GM19193 (cell line): ENCODE measurements around the gene BPGM.

Experiments
- POLR2A ChIP-seq: IDR thresholded peaks from 4 replicates; pipeline ENCODE4 v1.6.1; 2011; ENCODE audit not compliant: insufficient read depth, insufficient read length; ENCODE audit errors: extremely low read depth

Gene BPGM

GRCh38 chr7:134646425-134647305, at the start of gene BPGM:
BPGM (plus strand) TSS chr7:134646853; CDS start chr7:134661508, 14,655 bp downstream.
- peak; percentile 99 for TF ChIP-seq POLR2A

- TF ChIP-seq POLR2A: no peak
Observed at GRCh38 chr7:134599371-134599770, 47.3 kb upstream of the BPGM start.

GRCh38 chr7:134601459-134601858, 45.2 kb upstream of the BPGM start:
- no peak for TF ChIP-seq POLR2A

- TF ChIP-seq POLR2A: no peak
Observed at GRCh38 chr7:134602881-134603451, 43.7 kb upstream of the BPGM start.

- TF ChIP-seq POLR2A: no peak
Observed at GRCh38 chr7:134605978-134606923, 40.4 kb upstream of the BPGM start.

- TF ChIP-seq POLR2A: no peak
Observed at GRCh38 chr7:134611611-134612151, 35.0 kb upstream of the BPGM start.

GRCh38 chr7:134612197-134612596, 34.5 kb upstream of the BPGM start:
- TF ChIP-seq POLR2A: no peak

- no peak for TF ChIP-seq POLR2A
Observed at GRCh38 chr7:134613623-134614347, 32.9 kb upstream of the BPGM start.

GRCh38 chr7:134616611-134617010, 30.0 kb upstream of the BPGM start:
- no peak for TF ChIP-seq POLR2A

GRCh38 chr7:134618756-134619530, 27.7 kb upstream of the BPGM start:
- TF ChIP-seq POLR2A: no peak

GRCh38 chr7:134619627-134620331, 26.9 kb upstream of the BPGM start:
- TF ChIP-seq POLR2A: no peak

GRCh38 chr7:134622303-134622995, 24.2 kb upstream of the BPGM start:
- TF ChIP-seq POLR2A: no peak
